NB4 (cell line): ENCODE results near the gene RASGEF1C.

ENCODE experiments used
- CTCF ChIP-seq: IDR thresholded peaks from one replicate; pipeline ENCODE4 v1.5.1; 2012; ENCODE audit warnings: low read depth, low read length
- MYC ChIP-seq: IDR thresholded peaks from 2 replicates; pipeline ENCODE4 v1.6.1; 2011; ENCODE audit warnings: low read depth, low read length
- POLR2A ChIP-seq: IDR thresholded peaks from 2 replicates; pipeline ENCODE4 v1.6.1; 2011; ENCODE audit warnings: mild to moderate bottlenecking; ENCODE audit not compliant: insufficient read length; ENCODE audit errors: extremely low read depth
- TF ChIP-seq, protein P1 (sequence below): IDR thresholded peaks from 2 replicates; pipeline ENCODE4 v1.6.1; 2011; ENCODE audit warnings: low read depth, low read length

DNA sequence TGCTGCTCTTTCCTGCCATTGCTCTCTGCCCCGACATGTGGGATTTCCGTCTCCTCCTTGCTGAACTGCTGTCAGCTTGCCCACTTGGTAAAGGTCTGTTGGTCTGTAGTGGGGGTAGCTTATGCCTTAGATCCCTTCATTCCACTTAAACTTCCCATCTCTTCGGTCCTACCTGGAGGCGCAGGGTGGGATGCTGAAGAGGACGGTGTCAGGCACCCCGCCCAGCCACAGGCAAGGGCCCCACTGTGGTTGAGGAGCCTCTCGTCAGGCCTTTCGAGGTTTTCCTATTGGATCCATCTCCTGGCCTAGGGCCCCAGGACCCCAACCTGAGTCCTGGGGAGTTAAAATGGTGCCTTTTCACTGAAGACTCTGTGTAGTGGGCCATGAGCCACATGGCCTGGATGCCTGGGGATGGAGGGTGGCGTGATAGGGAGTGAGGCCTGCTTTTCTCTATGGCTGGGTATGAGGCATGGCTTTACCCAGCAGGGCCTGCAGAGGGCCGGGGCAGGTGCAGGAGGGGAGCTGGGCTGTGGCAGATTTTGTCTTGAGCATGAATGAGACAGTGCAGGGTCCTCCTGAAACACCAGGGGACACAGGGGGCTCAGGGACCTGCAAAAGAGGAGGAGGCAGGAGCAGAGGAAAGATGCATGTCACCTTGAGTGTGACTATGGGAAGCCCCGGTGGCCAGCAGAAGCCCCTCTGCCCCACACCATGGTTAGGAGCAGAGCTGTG lies 111.7 kb downstream of the RASGEF1C start:
- TF ChIP-seq, protein P1, sequence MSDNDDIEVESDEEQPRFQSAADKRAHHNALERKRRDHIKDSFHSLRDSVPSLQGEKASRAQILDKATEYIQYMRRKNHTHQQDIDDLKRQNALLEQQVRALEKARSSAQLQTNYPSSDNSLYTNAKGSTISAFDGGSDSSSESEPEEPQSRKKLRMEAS, result no peak
- TF ChIP-seq CTCF, result no peak
- no peak for TF ChIP-seq POLR2A
- no peak for TF ChIP-seq MYC
